DMS 273 (cell line): Measurements from ENCODE around the gene ULK3.
"Not testable (repeated sequence)": the region's sequence is repeated elsewhere in the genome, so short reads cannot be mapped to it uniquely, and the experiment has no call there.

Source experiments
- DNase-seq: peaks from one replicate; lab custom pipeline; 2025; ENCODE audit not compliant: unreplicated experiment; lab: John Stamatoyannopoulos, UW

Gene ULK3, protein sequence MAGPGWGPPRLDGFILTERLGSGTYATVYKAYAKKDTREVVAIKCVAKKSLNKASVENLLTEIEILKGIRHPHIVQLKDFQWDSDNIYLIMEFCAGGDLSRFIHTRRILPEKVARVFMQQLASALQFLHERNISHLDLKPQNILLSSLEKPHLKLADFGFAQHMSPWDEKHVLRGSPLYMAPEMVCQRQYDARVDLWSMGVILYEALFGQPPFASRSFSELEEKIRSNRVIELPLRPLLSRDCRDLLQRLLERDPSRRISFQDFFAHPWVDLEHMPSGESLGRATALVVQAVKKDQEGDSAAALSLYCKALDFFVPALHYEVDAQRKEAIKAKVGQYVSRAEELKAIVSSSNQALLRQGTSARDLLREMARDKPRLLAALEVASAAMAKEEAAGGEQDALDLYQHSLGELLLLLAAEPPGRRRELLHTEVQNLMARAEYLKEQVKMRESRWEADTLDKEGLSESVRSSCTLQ

DNA sequence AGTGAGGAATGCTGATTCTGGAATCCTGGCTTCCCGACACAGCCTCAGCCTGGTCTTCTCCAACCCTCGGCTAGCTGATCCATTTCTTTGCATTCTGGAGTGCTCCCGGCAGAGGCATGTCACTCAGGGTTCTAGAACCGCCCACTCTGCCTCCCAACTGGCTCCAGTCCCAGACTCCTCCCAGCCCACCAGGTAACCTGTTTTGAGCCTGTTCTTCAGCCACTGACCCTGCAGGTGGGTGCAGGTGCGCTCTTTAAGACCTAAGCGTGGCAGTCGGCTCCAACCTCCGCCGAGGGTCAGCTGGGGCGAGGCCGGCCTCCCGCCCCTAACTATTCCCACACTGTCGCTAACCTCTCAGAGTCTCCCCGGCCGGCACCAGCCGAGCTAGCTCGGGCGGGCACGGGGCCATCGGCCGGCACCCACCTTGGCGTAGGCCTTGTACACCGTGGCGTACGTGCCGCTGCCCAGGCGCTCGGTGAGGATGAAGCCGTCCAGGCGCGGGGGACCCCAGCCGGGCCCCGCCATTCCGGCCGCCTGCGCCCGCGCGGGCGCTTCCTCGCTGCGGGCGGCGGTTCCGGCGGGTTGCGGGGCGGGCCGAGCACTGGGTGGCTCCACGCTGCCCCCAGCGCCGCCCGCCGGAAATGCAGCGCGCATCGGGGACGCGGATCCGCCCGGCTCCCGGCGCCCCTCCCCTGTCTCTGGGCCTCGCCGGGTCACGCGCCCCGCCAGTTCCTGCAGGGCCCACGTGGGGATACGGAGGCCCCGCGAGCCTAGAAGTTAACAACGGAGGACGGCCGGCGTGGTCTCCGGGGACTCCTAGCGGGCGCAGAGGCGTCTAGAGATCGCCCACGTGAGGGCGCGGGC is at the start of gene ULK3:
ULK3 (minus strand) TSS at position 576 of the 864 bp plus-strand sequence; CDS start at position 525, 51 bp downstream.
- DNase-seq, result peak; percentile 94

DNA sequence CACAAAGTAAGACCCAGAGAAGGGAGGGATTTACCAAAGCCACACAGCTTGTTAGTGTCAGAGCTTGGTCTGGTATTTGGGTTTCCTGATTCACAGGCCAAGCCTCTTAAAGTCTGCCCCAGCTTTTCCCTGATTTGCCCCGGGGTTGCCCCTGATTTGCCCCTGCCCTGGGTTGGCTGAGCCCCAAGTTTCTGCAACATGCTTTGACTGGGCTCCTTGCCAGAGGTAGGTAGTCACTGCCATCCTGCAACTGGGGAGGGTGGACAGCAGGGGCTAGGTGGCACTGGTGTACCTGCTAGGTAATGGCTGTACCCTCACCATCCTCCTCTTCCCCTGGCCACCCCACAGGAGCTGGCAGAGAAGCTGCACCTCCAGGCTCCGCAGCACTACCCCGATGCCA is 49.4 kb upstream of the ULK3 start:
- peak; percentile 14 for DNase-seq

DNA sequence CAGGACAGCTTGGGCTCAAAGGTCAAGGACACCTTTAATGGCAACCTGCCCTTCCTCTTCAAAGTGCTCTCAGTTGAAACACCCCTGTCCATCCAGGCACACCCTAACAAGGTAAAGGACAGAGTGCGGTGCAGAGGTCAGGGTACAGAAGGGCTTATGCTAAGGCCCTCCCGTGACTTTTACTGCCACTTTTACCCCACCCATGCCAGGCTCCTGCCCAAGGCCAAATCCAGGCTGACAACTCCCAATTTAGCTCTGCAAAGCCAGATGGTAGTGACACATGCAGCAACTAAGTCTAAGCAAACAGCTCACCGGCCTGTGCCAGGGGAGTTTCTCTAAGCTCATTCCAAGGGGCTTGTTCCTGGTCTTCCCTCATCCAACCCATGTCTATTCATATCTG is 48.5 kb upstream of the ULK3 start:
- peak; percentile 33 for DNase-seq

DNA sequence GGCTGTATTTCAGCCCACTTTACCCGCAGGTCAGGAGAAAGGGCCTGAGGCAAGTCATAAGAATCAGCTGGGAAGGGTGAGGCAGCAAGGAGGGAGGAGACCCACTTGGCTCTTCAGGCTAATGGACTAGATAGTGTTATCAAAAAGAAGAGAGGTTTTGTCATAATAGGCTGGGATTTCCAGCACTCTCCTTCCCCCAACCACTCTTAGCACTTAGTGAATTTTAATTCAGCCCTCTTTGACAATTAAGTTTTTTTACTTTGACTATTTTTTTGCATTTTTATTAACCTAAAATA is 47.7 kb upstream of the ULK3 start:
- DNase-seq, result no peak

DNA sequence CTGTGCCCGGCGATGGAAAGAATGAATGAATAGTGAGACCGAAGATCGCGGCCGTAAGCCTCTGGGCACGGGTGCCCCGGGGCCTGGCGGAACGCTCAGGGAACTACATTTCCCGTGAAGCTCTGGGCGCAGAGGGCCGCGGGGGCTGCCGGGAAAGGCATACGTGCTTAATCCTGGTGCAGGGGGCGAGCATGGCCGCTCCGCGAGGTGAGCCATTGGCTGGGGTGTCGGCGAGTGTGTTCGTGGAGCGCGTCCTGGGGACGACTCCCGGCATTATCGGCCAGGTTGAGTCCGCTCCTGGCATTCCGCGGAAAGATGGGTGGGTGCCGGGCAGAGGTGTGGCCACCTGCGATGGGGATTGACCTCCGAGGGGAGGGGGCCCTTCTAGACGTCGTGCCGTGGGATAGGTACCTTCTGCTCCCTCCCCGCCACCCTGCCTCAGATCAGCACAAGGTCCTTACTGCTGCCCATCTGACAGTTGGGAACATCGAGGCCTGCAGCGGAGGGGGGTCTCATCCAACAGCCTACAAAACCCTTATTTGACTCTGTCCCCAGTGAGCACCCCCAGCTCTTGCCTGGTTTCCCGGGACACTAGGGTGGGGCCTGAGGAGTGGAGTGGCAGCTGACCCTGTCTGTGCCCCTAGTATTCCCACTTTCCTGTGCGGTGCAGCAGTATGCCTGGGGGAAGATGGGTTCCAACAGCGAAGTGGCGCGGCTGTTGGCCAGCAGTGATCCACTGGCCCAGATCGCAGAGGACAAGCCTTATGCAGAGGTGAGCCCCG is 47.1 kb upstream of the ULK3 start, which contains the start of gene MPI:
MPI (plus strand) TSS at position 160 of the 782 bp plus-strand sequence; CDS start at position 192, 32 bp downstream.
- DNase-seq, result peak; percentile 92

DNA sequence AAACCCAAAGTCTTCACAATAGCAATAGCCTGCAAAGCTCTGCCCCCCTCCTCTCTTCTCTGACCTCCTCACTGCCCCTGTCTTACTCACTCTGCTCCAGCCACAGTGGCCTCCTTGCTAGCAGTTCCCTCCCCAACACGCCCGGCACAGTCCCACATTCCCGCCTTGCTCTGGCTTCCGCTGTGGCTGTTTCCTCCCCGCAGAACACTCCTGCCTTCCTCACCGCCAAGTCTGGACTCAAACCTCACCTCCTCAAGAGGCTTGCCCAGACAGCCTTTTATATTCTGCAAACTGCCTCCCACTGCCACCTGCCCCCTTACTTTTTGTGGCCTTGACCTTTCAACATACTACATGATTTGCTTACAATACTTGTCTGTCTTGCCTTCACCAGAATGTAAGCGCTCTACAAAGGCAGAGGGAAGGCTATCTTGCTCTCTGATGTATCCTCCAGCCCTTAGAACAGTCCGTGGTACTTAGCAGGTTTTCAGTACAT is 46.5 kb upstream of the ULK3 start:
- no peak for DNase-seq

DNA sequence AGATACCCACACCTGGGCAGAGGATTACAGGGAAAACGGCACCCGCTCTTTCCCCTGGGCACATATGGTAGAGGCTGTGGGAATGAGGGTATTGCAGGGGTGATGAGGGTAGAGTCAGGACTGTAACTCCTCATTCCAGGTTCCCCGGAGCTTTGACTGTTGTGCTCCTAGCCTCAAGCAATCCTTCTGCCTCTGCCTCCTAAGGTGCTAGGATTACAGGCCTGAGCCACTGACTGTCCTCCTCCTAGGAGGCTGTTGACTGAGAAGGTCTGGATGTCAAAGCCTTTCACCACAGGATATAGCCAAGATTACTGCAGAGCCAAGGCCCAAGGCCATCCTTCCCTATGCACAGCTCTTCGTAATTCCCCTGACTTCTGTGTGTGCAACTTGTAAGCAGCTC is 45.8 kb upstream of the ULK3 start:
- no peak for DNase-seq

DNA sequence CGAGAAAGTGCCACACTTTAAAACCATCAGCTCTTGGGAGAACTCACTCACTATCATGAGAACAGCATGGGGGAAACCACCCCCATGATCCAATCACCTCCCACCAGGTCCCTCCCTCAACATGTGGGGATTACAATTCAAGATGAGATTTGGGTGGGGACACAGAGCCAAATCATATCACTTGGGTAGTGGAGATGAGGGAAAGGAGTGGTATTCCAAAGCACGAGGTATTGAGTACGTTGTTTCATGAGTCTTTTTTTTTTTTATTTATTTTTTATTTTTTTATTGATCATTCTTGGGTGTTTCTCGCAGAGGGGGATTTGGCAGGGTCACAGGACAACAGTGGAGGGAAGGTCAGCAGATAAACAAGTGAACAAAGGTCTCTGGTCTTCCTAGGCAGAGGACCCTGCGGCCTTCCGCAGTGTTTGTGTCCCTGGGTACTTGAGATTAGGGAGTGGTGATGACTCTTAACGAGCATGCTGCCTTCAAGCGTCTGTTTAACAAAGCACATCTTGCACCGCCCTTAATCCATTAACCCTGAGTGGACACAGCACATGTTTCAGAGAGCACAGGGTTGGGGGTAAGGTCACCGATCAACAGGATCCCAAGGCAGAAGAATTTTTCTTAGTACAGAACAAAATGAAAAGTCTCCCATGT is 44.7 kb upstream of the ULK3 start:
- not testable (repeated sequence) for DNase-seq

DNA sequence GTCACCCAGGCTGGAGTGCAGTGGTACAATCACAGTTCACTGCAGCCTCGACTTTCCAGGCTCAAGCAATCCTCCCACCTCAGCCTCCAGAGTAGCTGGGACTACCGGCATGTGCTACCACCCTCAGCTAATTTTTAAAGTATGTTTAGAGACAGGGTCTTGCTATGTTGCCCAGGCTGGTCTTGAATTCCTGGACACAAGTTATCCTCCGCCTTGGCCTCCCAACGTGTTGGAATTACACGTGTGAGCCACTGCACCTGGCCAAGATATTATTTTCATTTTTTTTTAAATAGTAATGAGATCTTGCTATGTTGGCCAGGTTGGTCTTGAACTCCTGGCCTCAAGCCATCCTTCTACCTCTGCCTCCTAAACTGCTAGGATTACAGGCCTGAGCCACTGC is 42.5 kb upstream of the ULK3 start:
- no peak for DNase-seq

DNA sequence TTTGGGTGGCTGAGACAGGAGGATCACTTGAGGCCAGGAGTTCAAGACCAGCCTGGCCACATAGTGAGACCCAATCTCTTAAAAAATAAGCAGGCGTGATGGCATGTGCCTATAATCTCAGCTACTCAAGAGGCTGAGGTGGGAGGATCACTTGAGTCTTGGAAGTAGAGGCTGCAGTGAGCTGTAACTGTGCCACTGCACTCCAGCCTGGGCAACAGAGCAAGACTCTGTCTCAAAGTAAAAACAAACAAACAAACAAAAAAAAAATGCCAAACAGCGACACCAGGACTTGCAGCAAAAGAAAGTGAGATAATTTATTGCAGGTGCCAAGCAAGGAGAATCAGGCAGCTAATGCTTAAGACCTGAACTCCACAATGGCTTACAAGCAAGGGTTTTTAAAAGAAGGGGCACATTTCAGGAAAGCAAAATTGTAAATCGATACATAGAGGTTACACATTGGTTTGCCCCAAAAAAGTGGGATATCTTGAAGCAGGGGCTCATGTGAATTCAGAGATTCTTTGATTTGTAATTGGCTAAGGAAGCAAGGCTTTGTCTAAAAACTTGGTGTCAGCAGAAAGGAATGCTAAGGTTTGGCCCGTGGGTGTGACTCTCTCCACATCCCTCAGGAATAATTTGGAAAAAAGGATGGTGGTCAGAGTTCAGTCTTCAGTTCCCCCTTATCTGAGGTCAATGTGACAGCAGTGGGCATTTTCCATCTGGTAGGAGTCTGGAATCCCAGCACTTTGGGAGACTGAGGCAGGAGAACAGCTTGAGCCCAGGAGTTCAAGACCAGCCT is 41.7 kb upstream of the ULK3 start:
- DNase-seq, result no peak

DNA sequence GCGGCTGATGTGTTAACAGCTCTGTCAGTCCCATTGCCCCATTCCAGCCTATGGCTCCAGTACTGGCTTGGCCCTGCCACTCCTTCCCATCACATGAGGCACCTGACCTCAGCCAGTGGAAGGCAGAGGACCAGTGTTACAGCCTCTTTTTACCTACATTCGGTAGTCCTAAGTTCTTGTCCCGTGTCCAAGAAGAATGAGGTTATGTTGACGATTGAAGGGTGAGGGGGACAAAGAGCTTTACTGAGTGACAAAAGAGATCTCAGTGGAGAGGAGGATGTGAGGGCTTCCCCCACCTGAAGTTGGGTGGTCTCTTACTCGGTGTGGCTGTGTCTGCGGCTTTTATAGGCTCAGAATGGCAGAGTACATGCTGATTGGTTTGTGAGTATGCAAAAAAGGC is 39.6 kb upstream of the ULK3 start:
- no peak for DNase-seq

DNA sequence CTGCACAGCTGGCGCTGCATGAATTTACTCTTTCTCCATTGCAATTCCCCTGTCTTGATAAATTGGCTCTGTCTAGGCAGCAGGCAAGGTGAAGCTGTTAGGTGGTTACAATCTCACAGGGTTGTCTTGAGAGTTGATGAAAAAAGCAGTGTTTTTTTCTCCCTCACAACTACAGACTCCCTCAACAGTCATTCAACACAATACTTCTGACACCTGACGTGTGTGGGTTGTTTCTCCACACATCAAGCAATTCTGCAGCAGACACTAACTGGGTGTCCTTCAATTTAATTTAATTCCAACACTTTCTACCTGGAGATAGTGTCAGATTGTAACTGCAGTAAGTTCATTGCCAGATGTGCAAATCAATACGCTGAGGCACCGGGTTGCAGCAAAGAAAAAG is 35.3 kb upstream of the ULK3 start:
- DNase-seq, result no peak

DNA sequence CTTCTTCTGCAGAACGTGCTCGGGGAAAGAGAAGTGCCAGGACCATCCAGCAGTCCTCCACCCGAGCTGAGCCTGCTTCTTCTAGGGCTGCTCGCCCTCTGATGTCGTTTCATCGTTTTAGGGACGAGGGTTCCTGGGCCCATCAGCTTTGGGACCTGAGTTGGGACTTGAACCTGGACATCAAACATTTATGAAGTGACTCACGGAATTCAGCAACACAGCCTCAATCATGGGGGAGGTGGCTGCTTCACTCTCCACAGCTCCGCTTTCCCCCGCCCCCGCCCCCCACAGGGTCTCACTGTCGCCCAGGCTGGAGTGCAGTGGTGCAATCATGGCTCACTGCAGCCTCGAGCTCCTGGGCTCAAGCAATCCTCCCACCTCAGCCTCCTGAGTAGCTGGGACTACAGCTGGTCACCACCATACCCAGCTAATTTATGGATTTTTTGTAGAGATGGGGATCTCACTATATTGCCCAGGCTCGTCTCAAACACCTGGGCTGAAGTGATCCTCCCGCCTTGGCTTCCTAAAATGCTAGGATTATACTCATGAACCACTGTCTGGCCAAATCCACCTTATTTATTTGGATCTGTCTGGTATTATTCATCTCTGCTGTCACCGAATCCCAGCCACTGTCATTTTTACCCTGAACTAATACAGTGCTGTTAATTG is 30.9 kb upstream of the ULK3 start:
- DNase-seq, result peak; percentile 55

DNA sequence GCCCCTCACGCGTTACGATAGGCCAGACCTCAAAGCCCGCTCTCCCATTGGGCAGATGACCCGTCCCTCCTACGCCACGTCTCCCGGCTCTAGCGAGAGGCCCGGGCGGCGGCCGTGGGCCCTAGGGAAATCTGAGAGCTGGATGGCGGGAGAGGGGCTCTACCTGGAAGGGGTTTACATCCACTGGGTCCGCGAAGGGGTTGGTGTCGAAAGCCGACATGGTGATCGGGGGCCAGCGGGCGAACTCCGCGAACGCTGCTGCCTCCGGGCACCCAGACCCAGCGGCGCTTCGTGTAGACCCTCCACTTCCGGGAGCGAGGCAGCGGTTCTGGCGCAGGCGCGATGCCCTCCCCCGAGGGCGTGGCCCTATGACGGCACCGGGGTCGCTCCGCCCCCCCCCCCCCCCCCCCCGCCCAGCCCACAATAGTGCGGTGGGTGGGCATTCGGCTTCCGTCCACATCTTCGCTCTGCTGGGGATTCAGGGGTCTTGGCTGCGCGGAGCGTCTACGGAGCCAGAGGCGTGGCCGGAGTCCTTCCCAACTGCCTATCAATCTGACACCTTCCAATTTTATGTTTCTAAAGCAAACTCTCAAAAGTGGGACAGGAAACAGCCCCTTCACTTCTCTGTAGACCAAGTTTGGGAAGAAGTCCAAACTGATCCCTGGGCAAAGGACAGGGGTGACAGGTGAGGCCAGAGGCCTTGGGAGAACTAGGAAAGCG is 30.2 kb upstream of the ULK3 start, which contains the start of gene SCAMP2:
SCAMP2 (minus strand) TSS at position 330 of the 720 bp plus-strand sequence; CDS start at position 220, 110 bp downstream.
- DNase-seq, result peak; percentile 95

DNA sequence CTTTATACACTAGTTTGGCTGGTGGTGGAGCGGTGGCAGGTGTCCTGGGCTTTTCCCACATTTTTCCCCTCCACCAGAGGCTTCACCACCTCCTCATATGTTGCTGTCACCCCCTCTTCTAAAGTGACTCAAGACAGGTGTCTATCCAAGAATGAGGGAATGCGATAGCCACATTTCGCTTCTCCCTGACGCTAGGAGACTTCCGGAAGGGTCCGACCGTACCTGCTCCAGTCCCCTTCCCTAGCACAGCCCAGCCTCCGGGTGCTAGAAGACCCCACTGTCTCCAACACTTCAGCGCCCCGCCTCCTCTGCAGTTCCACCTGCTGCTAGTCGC is 29.7 kb upstream of the ULK3 start:
- DNase-seq, result no peak

DNA sequence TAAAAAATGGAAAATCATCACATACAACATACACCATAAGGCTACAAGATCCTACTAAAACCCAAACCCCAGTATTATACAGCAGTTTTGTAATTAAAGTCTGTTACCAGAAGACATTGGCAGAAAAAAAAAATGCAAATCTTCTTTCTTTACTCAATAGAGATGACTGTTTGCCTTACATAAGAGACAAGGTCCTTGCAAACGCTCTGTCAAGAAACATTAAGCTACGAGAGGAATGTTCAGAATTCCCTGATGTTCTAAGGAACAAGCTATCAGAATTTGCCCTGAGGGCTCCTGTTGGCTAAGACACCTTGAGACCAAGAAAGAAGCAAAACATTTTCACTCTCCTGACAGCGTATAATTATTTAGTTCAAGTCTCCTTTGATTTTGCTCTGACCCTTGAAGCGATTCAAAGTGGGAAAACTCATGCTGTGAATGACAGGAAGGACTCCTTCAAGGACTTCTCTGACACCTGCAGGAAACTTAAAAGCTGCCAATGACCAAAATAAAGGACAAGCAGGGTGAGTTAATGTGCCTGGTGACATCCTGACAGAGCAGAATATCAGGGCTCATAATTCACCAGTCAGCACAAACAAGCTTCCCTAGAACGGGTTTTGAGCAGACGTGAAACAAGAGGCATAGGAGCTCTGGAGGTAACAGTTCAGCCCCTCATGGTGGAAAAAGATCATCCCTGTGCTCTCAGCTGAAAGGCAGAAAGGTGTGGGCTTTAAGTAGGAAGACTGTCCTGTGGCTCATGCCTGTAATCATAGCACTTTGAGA is 27.7 kb upstream of the ULK3 start:
- DNase-seq, result no peak

DNA sequence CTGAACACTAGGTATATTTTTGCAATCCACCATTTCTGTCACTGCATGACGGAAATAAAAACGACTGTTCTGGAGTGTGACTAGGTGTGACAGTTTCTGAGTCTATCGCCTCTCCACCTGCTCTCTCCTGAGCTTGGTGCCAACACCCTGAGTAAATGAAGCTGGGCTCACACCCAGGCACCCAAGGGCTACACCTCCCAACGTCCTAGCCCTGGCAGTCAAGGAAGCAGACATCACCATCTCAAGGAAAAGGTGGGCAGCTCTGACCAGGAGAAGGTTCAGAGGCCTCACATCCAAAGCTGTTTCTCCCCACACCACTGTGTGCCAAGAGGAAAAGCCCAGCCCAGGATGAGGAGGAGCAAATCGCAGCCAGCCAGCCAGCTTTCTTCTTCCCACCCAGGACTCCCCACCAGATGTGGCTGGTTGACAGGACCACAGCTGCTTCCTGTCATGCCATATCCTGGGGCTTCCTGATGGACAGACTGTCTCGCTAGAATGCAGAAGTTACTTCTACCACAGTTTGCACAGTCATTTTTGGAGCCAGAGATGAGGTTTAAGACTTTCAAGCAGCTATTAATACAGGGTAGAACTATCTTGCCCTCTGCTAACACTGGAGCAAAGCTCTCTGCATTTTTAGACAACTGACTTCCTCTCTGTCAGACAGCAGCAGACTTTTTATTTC is 26.9 kb upstream of the ULK3 start:
- no peak for DNase-seq
